HS-27A (cell line): Measurements from ENCODE around the gene FCRL6.

ENCODE experiments used
- DNase-seq: peaks from one replicate; pipeline ENCODE4 v3.0.0-alpha.2; 2012; ENCODE audit warnings: low read depth, missing footprints

Gene FCRL6

DNA sequence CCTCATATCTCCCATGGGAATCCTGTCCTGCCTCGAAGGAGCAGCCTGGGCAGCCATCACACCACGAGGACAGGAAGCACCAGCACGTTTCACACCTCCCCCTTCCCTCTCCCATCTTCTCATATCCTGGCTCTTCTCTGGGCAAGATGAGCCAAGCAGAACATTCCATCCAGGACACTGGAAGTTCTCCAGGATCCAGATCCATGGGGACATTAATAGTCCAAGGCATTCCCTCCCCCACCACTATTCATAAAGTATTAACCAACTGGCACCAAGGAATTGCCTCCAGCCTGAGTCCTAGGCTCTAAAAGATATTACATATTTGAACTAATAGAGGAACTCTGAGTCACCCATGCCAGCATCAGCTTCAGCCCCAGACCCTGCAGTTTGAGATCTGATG is 33.2 kb downstream of the FCRL6 start:
- DNase-seq: no peak

DNA sequence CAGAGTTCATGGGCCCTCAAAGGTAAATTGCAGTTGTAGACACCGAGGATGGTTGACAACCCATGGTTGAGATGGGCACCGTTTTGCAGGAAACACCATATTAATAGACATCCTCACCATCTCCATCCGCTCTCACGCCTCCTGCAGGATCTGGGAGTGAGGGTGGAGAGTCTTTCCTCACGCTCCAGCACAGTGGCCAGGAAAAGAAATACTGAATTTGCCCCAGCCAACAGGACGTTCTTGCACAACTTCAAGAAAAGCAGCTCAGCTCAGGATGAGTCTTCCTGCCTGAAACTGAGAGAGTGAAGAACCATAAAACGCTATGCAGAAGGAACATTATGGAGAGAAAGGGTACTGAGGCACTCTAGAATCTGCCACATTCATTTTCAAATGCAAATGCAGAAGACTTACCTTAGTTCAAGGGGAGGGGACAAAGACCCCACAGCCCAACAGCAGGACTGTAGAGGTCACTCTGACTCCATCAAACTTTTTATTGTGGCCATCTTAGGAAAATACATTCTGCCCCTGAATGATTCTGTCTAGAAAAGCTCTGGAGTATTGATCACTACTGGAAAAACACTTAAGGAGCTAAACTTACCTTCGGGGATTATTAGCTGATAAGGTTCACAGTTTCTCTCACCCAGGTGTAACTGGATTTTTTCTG is 33.8 kb downstream of the FCRL6 start:
- no peak for DNase-seq

DNA sequence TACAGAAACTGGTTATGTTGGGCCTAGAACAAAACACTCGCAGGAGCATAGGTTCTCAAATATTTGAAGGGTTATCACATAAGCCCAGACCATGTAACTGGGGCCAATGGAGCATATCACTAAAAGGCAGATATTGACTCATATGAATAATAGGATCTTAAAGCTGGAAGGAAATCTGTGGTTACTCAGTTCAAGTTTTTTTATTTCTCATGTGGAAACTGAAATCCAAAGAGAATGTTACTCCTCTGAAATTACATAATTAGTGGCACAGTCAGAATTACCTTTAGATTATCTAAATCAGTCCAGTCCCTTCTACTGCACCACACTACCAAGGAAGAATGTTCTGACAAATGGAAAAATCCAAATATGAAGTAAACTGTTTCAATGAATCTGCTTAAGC is 36.6 kb downstream of the FCRL6 start:
- DNase-seq: no peak

DNA sequence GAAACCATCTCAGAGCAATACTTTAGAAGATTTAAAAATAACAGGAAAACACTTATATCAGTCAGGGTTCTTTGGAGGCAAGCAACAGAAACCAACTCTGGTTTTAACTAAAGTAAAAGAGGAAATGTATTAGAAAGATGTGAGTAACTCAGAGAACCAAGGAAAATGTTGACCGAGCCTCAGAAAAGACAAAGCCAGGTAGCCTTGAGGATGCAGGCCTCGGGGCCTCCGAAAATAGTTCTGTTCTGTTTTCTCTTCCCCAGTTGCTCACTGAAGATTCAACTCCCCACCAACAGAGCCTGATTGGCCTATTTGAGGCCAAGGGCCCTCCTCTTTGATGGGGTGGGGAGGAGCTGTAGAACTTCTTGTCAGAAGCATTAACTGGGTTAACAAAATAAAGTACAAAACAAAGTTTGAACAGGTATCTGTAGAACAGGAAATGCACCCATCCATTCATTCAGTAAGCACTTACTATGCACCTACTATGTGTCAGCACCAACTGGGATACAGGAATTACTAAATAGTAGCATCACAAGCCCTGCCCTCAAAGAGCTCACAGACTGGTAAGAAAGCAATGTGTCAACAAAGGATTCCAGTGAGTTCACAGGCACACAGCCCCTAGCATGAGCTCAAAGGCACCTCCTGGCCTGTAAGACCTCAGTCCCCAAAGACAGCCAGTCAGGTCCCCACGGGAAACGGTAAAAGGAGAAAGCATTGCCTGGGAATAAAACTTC is 37.1 kb downstream of the FCRL6 start:
- DNase-seq: no peak

DNA sequence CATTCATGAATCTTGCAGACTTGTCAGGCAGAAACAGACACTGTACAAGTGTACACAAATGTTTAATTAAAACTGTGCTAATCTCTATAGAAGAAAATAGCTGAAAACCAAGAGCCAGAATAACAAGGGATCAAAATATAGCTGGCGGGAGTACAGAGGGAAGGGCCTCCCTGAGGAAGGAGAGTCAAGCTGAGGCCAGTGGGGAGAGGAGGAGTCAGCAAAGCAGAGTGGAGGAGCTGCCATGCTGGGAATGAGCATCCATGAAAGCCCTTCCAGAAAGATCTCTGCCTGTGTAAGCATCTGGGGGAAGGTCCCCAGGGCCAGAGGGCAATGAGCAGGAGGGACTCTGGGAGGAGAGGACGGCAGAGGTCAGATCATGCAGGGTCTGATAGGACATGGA is 39.6 kb downstream of the FCRL6 start:
- no peak for DNase-seq

DNA sequence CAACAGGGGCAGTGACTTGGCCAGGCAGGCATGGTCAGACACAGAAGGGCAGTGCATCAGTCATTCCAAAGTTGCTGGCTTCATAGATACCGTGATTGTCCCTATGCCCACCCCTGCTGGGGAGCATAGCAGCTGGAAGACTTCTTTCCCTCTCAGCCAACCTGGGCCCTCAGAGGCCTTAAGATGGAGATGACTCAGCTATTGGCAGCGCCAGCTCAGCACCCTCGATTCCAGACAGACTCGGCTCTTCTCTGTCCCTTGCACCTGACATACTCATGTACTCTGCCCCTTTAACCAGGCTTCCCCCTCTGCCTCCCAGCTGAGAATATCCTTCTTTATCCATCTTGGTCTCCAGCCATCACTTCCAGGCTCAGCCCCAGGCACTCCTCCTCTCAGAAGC is 41.3 kb downstream of the FCRL6 start:
- DNase-seq: no peak

DNA sequence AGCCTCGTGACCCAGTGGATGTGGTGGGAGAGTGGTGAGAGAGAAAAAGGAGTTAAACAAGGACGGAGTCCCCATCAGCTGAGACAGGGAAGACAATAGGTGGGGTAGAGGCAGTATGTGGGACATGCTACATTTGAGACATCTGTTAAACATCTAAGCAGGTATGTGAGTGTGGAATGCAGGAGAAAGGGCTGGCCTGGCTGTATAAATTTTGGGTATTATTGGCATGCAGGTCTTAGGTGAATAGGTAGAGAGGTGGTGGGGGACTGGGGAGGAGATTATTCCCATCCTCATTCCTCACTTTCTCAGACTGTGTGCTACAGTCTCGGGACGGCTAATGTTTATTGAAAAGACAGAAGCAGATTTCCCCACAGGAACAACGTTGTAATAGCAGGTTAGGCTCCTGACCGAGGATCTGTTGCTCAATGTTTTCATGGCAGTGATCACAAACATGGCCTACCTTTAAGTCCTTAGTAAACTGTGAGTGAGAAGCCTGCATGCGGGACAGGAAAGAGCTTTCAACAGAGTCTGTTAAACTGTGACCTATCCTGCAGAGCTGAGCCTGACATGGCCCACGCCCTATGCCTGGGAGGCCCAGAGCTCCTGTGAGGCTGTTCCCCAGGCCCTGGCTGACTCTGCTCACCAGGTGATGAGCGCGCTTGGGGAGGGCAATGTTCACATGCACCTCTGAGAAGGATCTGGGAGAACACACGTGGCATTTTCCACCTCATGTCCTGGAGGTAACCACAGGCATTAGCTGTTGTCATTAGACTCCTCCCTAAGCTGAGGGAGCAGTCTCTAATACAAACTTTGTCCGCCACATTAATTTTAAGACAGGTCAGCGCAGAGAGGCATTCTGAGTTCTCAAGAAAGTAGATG is 43.8 kb downstream of the FCRL6 start:
- no peak for DNase-seq

DNA sequence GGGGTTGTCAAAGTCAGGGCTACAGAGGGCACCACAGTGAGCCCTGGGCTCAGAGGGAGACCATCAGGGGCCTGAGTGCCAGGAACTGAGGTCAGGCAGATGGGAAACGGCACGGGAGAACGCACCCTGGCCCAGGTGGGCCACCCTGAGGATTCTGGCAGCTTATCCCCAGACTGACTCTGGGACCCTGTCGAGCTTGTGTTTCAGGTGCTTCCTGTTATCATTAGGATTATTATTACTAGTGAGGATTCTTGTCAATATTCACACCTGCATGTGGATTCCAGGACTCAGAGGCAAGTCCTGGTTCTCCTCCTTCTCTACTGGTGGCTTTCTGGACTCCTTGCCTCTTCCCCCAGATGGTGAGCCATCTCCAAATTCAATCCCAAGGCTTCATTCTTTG is 45.1 kb downstream of the FCRL6 start:
- no peak for DNase-seq

DNA sequence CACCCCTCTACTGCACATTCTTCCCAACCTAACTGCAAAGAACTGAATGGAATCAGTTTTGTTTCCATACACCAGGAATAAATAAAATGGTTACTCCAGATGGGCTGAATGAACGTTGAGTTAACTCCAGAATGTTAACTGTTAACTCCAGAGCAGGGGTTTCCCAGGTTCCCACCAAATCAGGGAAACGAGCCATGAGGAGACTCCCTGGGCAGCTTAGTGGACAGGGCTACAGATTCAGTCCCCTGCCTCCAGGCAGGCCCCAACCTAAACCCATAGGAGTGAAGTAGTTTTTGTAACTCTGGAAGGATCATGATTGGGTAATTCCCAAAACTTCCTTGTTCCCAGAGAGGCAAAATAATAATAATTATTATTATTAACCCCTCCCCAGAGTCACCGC is 46.2 kb downstream of the FCRL6 start:
- no peak for DNase-seq

DNA sequence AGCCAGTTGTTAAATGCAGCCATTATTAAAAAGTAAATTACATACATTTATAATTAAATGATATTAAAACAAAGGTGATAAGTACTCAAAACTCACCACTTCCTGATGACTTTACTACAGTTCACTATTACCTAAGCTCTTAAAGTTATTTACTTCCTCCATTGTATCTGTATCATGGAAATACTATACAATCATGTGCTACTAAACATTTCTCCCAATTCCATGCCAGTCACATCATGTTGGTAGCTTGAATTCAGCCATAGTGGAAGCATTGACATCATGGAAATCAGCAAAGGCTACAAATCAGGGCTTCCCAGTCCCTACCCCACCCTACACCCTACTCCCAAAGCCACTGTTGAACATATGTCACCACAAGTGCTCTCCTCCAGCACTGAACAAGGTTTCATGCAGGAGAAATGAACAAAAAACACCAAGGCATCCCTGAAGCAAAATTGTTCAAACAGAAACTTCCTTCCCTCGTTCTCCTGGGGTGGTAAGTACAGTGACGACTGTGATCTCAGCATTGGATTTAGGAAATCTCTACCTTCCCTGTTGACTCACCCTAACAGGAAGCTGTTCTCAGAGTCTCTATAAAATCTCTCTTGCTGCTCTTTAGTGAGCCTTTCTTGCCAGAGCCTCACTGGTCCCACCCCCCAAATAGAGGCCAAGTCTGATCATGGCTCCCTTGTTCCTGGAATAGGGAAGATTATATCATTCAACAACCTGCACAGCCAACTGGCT is 47.6 kb downstream of the FCRL6 start:
- DNase-seq: no peak

DNA sequence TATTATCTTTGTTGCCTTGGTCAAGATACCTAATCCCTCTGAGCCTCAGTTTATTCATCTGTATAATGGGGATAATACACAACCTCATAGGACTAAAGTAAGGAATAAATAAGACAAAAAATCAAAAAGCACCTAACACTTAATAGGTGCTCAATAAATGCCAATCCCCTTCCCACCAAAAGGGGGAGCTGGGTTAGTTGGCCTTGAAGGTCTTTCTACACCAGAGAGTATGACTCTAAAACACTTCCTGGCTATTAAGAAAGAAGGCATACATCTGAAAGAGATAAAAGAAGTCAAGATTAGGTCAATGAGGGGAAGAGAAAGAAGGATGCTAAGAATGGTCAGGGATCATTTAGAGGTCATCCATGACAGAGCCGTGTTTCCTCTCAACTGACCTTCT is 49.2 kb downstream of the FCRL6 start:
- DNase-seq: no peak

DNA sequence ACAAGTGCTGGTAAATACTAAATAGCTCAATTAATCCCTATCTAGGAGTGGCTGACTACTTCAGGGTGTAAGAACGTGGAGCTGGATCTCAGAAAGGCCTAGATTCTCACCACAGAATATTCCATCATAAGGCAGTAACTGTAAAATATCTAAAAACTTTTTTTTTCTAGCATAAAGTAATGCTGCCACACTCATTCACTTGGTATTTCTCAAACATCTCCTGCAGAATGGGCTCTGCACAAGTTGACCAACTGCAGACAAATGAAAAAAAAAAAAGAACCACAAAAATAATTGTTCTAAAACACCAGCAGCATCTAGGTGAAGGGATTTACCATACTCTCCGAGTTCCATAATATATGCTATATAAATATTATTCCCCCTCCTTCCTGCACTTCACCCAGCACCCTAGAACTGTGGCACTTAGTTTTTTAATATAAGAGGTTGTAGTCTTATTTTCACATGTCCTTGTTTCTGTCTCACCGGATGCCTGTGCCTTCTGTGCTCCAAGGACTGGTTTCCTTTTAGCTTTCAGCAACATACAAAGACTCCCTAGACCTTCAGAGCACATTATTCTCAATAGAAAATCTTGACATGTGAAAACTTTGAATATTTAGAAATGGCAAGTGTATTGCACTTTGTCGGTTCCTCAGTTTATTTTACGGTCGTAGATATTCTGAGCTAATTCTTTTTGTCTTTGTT is 51.4 kb downstream of the FCRL6 start:
- DNase-seq: no peak

DNA sequence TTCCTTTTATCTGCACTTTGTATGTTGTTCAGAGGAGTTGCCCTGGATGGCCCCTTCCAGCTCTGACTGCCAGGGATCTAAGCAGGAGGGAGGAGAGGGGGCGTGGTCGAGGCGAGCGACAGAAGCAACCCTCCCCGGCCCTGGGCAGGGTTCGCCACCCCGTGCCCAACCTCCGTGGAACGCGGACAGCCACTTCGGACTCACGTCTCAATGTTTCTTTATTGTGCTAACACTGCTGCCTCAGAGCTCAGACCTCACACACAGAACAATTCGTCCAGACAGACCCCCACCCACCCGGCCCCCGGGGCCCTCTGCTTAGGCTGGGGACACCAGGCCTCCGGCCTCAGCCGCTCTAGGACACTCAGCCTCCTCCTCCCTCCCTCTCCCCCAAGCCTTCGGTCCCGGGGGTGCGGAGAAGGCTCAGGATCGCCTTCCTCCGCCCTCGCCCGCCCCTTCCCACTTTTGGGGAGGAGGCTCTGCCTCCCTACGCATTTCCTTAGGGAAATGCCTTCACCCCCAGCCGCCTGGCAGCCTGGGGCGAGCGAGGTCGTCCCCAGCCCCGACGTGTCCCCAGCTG is 52.0 kb downstream of the FCRL6 start:
- peak; percentile 46 for DNase-seq

DNA sequence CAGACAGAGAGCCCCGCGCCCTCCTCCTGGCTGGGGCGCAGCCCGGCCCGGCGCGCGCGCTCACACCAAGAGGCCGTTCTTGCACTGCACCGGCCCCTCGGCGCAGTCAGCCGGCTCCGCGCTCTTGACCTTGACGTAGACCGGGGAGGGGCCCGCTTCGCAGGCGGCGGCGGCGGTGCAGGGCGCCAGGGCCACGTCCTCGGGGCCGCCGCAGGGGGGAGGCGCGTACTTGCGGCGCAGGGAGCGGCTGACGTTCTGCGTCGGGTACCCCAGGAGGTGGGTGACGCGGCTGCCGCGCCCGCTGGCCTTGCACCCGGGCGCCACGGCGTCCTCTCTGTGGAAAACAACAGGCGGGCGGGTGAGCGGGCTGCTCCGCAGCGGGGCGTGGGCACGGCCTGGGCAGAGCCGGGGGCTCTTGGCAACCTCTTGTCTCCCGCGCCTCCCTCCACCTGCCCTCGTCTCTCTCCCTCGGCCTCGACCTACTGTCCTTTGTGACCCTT is 52.6 kb downstream of the FCRL6 start:
- peak; percentile 49 for DNase-seq

DNA sequence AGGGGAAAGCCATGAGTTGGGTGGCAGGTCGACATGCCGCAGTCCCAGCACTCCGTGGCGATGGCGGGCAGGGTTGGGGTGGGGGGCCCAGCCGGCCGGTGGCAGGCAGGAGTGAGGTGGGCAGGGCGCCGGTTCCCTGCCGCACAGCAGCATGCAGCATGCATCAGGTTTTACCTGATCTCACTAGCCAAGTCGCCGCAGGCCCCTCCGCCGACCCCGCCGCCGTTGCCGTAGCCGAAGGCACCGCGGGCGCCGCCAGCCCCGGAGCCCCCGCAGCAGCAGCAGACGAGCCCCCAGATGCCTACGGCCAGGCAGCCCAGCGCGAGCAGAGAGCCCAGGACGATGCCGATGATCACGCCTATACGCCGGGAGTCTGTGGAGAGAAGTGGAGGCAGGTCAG is 53.5 kb downstream of the FCRL6 start:
- no peak for DNase-seq

DNA sequence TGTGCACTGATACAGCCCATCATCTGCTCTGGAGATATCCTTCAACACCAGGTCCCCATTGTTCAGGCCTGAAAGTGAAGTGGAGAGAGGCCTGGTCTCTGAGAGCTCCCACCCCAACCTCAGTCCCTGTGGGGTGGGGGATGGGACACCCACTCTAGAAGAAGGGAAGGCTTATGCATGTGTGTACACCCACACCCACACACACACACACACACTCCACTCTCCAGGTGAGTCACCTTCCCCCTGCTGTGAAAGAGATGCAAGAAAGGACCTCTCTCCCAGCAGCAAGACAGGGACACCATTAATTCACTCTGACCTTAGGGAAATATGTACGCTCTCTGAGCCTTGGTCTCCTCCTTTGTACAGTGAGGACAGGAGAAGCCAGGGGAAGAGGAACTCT is 54.4 kb downstream of the FCRL6 start:
- no peak for DNase-seq

DNA sequence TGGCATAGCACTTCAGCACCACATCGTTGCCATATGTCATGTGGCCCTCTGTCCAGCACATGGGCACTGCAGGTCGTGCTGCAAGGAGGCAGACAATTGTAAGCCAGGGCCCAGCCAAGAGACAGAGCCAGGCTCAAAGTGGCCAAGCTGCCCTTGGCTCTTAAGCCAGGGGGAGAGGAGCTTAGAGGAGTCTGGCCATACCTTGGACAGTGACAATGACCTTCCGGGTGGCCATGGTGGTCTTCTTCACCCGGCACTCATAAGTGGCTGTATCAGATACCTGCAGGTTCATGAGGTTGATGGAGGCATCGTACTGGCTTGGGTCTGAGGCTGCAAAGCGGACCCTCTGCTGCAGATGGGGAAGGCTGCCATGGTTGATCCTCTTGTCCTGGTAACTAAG is 55.7 kb downstream of the FCRL6 start:
- DNase-seq: no peak

DNA sequence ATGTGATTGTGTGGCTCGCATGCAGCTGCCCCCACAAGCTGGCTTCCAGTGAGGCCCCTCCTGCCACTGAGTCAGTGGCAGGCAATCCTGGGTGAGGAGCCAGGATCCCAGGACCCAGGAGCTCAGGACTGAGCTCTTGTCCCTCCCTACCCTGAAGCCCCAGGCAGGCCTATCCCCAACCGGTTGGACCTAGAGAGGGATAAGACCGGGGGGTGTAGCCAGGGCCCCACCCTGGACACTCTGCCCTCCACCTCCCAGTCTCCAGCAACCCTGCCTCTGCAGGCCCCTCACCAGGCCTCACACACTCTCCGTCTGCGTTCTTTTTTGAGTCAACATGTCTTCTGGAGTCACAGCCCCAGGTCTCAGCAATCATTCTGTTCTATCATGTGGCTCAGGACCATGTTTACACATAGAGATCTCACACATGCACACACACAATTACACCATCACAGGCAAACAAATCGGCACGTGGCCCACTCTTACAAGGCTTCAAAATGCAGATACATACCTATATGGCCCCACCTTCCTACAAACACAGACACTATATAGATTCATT is 57.7 kb downstream of the FCRL6 start:
- no peak for DNase-seq

DNA sequence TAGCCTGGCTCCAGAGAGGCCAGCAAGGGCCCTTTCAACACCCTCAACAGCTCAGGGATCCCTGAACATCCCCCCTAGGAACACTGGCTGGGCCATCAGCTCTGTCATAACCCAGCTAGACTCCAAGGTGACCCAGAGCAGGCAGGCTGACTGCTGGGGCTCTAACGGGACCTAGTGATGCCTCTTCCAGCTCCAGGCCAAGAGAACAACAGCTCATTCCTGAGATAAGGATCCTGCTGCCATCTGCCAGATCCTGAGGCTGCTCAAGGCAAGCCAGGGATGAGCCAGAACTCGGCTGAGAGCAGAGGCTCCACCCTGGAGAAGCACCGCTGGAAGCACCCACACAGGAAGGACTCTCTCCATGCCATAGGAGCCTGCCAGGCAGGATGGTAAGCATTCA is 58.3 kb downstream of the FCRL6 start:
- DNase-seq: no peak

DNA sequence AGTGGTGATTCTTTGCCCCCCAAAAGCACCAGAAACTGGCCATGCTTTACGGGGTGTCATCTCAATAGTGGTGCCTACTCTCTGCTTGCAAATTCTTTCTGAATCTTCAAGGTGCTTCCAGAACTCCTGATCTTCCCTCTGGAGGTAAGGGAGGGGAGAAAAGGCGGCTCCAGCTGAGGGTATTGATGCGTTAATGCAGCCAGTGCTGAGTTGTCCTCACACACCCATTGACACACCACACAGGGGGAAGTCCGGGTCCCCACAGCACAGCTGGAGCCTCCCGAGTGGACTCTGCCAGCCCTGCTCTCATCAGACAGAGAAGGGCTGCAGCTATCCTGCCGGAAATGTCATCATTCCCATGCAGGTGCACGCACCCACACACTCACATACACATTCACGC is 59.1 kb downstream of the FCRL6 start:
- no peak for DNase-seq

DNA sequence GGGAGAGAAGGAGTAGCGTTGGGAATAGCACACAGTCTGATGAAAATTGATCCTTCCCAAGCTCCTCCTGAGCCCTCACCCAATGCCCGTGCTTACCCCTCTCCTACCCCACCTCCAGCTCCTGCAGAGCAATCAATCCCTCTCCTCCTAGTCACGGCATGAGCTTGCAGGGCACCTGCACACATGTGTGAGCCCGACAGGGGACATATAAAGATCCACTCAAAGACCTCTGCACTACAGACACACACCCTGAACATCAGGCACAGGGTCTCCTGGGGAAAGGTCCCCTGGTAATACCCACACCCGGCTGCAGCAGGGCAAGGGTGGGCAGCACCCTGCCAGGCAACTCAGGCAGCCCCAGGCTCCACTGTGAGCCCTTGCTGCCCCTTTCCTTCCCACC is 59.9 kb downstream of the FCRL6 start:
- no peak for DNase-seq
